Suprapubic skin (tissue), 4 donors: ENCODE data around the gene TRPM2. TPM values are rescaled to one million over a fixed set of nuclear protein-coding genes. Genes with fewer than 3 reads are reported as not detected.

Source experiments
- DNase-seq, 2 donors: peaks; one replicate each; pipeline ENCODE4 v3.0.0-alpha.2; 2019; ENCODE audit warnings: low spot score in 2 of 2
- H3K27ac ChIP-seq: fragments of 200-600 bp; sonication (generic); one replicate; pipeline ENCODE4 v1.5.1; 2019
- H3K27me3 ChIP-seq: fragments of 200-600 bp; sonication (generic); one replicate; pipeline ENCODE4 v1.5.1; 2019
- H3K36me3 ChIP-seq: fragments of 200-600 bp; sonication (generic); one replicate; pipeline ENCODE4 v1.5.1; 2019
- H3K4me1 ChIP-seq: fragments of 200-600 bp; sonication (generic); one replicate; pipeline ENCODE4 v1.5.1; 2019
- H3K4me3 ChIP-seq: fragments of 200-600 bp; sonication (generic); one replicate; pipeline ENCODE4 v1.5.1; 2019; ENCODE audit warnings: mild to moderate bottlenecking
- H3K9me3 ChIP-seq: fragments of 200-600 bp; sonication (generic); one replicate; pipeline ENCODE4 v1.5.1; 2019
- CTCF ChIP-seq, 2 donors: fragments of 200-600 bp in 1 of 2; fragments of 450-650 bp in 1 of 2; sonication (generic) in 1 of 2; IDR thresholded peaks; one replicate each; pipeline ENCODE4 v1.5.1; 2016 to 2019; ENCODE audit warnings: antibody characterized with exemption in 2 of 2, mild to moderate bottlenecking in 1 of 2, moderate library complexity in 1 of 2
- EP300 ChIP-seq: sonication (generic); formaldehyde crosslinking; IDR thresholded peaks from one replicate; pipeline ENCODE4 v1.6.1; 2017; ENCODE audit warnings: antibody characterized with exemption
- POLR2A ChIP-seq, 2 donors: fragments of 450-650 bp; IDR thresholded peaks; one replicate each; pipeline ENCODE4 v1.6.1; 2017; ENCODE audit warnings: antibody characterized with exemption in 2 of 2, mild to moderate bottlenecking in 2 of 2, moderate library complexity in 2 of 2
- POLR2AphosphoS5 ChIP-seq, 3 donors: sonication (generic); formaldehyde crosslinking; IDR thresholded peaks; one replicate each; pipeline ENCODE4 v1.6.1; 2017; ENCODE audit warnings: antibody characterized with exemption in 3 of 3
- WGBS: methylation state at CpG from one replicate; pipeline ENCODE4 v1.1.5; 2018; 5-methylcytosine and 5-hydroxymethylcytosine counted together
- total RNA-seq, 4 donors: library from RNA; depleted of rRNA; stranded (reverse); fragments of >200 nt; gene quantifications; one replicate each; pipeline ENCODE4 v1.1.0, GENCODE V29; 2016

The TRPM2 gene
- total RNA-seq, 4 donors from 2014 or later: 2.5 to 4.2 (median 3.2) TPM

- no peak for TF ChIP-seq CTCF (IDR thresholded peaks at IDR 0.05)
- TF ChIP-seq EP300: no peak
- no peak for TF ChIP-seq POLR2A (IDR thresholded peaks at IDR 0.05)
- TF ChIP-seq POLR2AphosphoS5 (IDR thresholded peaks at IDR 0.05): no peak
- DNase-seq: peak in 1 of 2 donors; percentile 55
- H3K4me1 ChIP-seq: no peaks in the 10 kb centered on the region
- peaks cover 12% of the 10 kb centered on the region for H3K9me3 ChIP-seq
- H3K4me3 ChIP-seq: no peak overlapping the region
- no peaks in the 10 kb centered on the region for H3K36me3 ChIP-seq
- peaks cover 38% of the 10 kb centered on the region for H3K27me3 ChIP-seq
- H3K27ac ChIP-seq: no peak overlapping the region
- 33% methylated on average over 3 of the region's 3 CpGs for WGBS
These were observed 75.0 kb downstream of the TRPM2 start for GRCh38 chr21:44428281-44428960.

- Histone ChIP-seq H3K36me3 (no peaks in the 10 kb centered on the region), H3K27me3 (peaks cover 28% of the 10 kb centered on the region), H3K27ac (no peak overlapping the region), H3K4me1 (no peaks in the 10 kb centered on the region), H3K4me3 (no peak overlapping the region), H3K9me3 (peaks cover 12% of the 10 kb centered on the region)
- DNase-seq: no peak
- TF ChIP-seq EP300: no peak
- no peak for TF ChIP-seq POLR2AphosphoS5 (IDR thresholded peaks at IDR 0.05)
- no peak for TF ChIP-seq CTCF (IDR thresholded peaks at IDR 0.05)
- no peak for TF ChIP-seq POLR2A (IDR thresholded peaks at IDR 0.05)
- WGBS: 70% methylated on average over 1 of the region's 1 CpG
These were observed 76.5 kb downstream of the TRPM2 start for GRCh38 chr21:44429894-44430293.

DNA sequence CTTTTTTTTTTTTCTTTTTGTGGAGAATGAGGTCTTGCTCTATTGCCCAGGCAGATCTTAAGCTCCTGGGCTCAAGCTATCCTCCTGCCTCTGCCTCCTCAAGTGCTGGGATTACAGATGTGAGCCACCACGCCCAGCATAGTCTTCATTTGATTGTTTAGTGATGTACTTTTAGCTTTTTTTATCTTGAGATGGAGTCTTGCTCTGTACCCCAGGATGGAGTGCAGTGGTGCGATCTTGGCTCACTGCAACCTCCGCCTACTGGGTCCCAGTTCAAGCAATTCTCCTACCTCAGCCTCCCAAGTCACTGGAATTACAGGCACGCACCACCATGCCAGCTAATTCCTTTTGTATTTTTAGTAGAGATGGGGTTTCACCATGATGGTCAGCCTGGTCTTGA lies 77.9 kb downstream of the TRPM2 start:
- no peak overlapping the region for H3K4me3 ChIP-seq
- H3K4me1 ChIP-seq: no peaks in the 10 kb centered on the region
- H3K27me3 ChIP-seq: peaks cover 22% of the 10 kb centered on the region
- 93% methylated on average over 4 of the region's 4 CpGs for WGBS
- peaks cover 12% of the 10 kb centered on the region for H3K9me3 ChIP-seq
- TF ChIP-seq POLR2AphosphoS5 (IDR thresholded peaks at IDR 0.05) (no peak), CTCF (IDR thresholded peaks at IDR 0.05) (no peak), POLR2A (IDR thresholded peaks at IDR 0.05) (no peak), EP300 (no peak)
- DNase-seq: peak in 1 of 2 donors; percentile 52
- H3K36me3 ChIP-seq: no peaks in the 10 kb centered on the region
- H3K27ac ChIP-seq: no peak overlapping the region

- Histone ChIP-seq H3K27me3 (peaks cover 8% of the 10 kb centered on the region), H3K4me3 (no peak overlapping the region), H3K4me1 (no peaks in the 10 kb centered on the region), H3K27ac (no peak overlapping the region), H3K36me3 (no peaks in the 10 kb centered on the region), H3K9me3 (peaks cover 12% of the 10 kb centered on the region)
- DNase-seq: peak; percentile 60 to 71
- TF ChIP-seq EP300: no peak
- TF ChIP-seq CTCF (IDR thresholded peaks at IDR 0.05): no peak
- no peak for TF ChIP-seq POLR2A (IDR thresholded peaks at IDR 0.05)
- no peak for TF ChIP-seq POLR2AphosphoS5 (IDR thresholded peaks at IDR 0.05)
- WGBS: 87% methylated on average over 20 of the region's 34 CpGs
These were observed 79.7 kb downstream of the TRPM2 start for GRCh38 chr21:44432841-44433790.
